HG03565 (cell line): ENCODE data around the gene C1orf122.

ENCODE experiments used
- ATAC-seq: cut with Tn5 transposase; IDR thresholded peaks from one replicate; pipeline ENCODE4 v1.9.1; 2021; ENCODE audit warnings: mild to moderate bottlenecking, moderate library complexity; ENCODE audit not compliant: unreplicated experiment

C1orf122 gene

DNA sequence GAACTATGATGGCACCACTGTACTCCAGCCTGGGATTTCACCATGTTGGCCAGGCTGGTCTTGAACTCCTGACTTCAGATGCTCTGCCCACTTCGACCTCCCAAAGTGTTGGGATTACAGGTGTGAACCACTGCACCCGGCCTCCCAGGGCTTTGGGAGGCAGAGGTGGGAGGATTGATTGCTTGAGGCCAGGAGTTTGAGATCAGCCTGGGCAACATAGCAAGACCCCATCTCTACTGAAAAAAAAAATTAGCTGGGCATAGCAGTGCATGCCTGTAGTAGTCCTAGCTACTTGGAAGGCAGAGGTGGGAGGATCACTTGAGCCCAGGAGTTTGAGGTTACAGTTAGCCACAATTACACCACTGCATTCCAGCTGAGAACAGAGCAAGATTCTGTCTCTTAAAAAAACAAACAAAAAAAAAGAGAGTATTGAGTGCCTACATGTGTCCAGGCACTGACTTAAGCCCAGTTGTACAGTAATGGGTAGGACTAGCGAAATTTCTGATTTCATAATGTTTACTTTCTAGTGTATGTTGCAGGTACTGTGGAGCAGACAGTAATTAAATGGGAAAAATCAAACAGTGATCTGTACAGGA is 9.7 kb upstream of the C1orf122 start:
- no peak for ATAC-seq

DNA sequence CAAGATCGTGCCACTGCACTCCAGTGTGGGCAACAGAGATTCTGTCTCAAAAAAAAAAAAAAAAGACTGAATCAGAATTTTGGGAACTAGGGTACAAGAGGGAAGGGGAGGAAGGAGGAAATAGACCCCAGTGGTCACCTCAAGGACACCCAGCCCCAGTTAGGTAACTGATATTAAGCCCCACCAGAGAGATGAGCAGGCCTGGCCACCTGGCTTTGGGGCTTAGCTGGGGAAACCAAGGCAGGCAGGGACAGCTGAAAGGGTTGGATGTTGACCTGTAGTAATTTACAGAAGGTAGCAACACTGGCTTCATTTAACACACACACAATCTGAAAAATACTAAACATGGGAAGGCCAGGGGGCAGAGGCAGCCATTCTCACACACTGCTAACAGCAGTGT is 5.2 kb upstream of the C1orf122 start:
- no peak for ATAC-seq

DNA sequence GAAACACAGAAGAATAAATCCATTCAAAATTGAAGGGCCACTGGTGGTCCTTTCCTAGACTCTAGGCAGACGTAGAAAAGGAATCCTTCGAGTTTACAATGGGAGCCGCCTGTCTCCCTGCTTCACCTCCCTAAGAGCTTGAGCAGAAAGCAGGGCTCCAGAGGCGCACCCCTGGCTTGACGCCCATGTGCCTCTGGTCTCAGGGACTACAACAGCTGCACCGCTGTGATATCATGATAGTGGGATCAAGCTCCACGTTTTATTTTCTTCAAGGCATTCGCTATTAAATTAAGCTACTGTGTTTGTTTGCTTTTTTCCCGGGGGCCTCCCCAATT is 403 bp upstream of the C1orf122 start:
- ATAC-seq, result no peak

DNA sequence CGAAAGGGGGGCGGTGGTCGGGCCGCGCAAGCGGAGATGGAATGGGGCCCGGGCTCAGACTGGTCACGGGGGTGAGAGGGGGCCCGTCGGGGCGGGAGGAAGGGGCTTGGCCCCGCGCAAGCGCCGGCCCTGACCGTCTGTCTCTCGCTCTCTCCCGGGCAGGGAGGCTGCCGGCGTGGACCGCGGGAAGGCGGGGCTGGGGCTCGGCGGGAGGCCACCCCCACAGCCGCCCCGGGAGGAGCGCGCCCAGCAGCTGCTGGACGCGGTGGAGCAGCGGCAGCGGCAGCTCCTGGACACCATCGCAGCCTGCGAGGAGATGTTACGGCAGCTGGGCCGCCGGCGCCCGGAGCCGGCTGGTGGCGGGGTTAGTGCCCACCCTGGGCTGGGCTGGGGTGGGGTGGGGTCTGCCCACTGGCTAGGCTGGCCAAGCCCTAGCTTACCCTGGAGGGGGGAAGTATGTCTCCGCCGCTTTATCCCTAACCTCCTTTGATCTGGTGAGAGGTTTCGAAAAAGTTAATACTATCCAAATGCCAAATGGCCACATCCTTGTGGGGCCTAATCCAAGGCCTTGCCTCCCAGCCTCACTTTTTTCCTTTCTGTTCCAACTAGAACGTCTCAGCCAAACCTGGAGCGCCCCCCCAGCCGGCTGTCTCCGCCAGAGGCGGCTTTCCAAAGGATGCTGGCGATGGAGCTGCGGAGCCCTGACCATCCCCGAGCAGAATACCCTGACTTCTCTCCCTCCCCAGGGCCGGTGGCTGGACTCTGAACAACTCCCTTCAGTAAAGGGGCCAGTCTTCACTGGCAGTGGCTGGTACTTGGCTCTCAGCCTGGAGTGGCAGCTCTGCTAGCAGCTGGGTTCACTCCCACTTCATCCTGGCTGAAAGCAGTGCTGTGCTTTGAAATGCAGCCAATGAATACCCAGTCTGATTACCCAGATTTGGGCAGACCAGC is 1.1 kb downstream of the C1orf122 start:
- peak; percentile 12 for ATAC-seq

DNA sequence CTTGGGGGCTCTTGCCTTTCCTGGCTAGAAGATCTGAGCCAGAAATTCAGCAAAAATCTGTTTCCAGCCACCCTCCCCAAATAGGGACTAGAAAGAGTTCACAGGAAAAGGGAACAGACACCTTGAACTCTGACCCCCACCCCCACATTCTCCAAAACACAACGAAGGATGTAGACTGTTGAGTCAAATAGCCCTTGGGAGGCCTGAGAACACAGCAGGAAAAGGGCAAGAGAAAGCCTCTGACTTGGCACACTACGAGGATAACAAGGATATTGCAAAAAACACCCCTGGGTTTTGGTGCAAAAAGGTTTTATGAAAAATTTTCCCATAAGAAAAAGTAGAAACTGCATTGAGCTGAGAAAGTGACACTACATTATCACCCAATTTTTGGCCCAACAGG is 2.4 kb downstream of the C1orf122 start:
- ATAC-seq, result no peak

DNA sequence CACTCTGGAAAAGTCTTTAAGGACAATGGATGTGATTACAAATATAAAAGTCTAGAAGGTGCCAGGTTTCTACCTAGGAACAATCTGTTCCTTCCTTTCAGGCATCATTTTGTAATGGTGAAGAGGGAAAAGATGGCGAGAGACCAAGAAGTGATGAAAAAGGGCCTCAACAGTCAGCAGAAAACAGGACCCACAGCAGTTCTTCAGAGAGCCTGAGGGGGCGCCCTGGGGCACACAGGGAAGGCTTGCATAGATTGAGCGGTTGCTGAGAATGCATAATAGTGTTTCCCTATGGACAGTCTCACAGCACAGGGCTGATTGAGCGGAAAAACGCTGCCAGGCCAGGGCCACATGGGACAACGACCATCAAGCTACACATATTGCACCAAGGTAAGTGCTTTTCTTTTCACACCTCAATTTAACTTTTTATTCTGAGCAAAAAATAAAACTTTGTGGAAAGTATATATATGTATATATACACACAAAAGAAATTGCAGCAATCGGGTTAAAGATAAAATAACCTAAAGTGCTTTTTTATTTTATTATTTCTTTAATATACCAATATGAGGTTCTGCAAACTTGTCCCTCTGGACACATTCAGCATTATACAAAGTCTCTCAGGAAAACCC is 3.6 kb downstream of the C1orf122 start:
- no peak for ATAC-seq

DNA sequence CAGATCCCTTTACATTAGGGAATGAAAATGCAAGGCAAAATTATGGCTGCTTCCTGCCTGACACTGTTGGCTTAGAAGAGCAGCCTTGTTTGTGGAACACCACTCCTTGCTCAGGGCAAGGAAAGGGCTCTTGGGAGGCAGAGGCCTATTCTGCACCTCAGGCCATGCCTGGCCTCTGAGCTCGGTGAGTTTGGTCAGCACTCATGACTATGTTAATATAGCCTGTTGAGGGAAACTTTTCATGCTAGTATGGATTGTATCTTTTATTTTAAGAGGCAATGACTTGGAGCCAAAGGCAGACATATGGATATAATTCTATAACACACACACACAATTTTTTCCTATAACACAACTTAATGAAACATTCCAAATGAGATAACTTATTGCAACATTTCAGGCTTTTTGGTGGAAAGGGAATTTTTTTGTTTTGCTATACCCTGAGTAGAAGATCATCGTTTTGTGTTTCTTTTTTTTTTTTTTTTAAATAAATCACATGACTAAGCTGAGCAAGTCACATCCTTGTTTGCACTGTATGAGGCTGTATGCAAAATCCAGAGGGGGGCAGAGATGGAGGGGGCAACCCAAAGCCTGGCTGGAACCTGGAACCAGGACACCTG is 6.0 kb downstream of the C1orf122 start:
- ATAC-seq, result no peak

DNA sequence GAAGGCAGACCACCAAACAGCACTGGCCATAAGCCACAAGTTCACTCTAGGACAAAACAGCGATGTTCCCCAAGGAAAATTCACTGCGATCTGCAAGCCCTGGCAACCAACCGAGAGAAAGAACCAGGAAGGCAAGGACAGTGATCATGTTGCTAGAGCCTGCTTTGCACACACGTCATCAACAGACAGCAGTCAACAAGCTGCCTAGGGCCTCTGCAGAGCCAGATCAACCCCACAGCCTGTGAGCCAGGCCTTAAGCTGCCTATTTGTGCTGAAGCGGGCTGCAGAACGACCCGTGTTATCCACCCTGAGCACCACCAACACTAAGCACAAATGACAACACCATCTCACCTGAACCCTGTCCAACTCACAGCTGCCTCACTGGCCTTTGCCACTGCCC is 6.7 kb downstream of the C1orf122 start:
- no peak for ATAC-seq

DNA sequence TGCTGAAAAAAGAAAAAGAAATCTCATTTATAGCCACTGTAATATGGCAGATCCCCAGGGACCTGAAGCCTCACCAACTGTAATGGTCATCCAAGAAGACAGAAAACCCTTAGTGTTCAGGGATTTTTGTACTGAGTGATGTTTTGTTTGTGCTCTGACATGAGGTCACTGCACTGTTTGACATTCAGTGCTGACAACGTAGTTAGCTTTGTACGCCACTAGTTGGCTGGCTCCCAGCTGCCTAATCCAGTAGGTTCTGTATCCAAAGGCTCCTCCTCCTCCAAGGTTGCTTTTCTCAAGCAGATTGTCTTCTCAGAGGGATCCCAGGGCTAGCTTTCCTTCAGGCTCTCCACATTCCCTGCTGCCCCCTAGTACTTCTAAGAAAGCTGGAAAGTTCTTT is 9.9 kb downstream of the C1orf122 start:
- no peak for ATAC-seq

DNA sequence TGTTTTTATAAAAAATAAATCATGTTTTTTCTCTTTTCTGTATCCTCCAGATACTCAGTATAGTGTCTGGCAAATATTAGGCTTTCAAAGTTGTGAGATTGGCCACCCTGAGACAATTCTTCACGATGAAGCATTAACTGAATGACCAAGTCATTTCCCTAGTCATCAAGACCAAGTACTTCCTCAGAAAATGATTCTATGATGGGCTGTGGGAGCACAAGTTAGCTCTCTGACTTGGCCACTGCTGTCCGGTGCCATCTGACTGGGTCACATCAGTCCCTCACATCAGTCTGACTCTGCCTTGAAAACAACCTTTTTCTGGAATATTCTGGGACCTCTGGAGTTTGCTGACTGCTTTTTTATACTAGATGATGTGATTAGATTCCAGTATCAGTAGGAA is 13.9 kb downstream of the C1orf122 start:
- ATAC-seq, result no peak

DNA sequence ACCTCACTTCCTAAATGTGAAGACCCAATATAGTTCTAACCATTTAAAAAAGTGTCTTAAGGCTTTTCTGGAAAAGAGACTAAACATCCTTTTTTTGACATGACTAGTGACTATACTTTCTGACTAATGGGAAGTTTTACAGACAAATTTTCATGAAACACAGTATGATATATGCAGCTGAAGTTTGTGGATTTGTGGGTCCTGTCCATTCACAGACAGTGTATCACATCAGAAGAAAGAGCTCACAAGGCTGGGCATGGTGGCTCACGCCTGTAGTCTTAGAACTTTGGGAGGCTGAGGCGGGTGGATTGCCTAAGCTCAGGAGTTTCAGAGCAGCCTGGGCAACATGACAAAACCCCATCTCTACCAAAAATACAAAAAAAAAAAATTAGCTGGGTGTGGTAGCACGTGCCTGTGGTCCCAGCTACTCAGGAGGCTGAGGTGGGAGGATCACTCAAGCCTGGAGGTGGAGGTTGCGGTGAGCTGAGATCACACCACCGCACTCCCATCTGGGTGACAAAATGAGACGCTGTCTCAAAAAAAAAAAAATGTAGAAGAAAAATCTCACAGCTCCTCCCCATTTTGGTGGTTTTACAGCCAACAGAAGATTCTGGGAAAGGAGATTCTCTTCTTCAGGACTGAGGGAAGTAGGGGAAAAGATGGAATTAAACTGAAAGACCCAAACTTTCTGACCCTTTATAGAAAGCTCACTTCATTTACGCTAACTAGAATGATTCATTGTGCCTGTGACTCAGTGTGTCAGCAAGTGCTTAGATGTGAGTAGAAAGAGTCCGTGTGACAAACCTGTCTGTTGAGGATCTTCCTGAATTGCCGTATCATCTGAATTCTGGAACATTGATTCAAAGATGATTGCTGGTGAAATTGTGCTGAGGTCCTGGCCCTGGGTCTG is 15.6 kb downstream of the C1orf122 start:
- no peak for ATAC-seq

DNA sequence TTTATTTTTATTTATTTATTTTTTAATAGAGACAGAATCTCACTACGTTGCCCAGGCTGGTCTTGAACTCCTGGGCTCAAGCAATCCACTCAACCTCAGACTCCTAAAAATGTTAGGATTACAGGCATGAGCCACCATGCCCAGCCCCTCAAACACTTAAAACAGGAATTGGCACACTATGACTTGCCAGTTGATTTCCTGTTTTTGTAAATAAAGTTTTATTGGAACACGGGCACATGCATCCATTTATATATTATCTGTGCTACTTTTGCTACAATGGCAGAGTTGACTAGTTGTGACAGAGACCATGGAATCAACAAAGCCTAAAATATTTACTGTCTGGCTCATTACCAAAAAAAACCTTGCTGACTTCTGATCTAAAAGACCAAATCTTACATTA is 16.4 kb downstream of the C1orf122 start:
- no peak for ATAC-seq

DNA sequence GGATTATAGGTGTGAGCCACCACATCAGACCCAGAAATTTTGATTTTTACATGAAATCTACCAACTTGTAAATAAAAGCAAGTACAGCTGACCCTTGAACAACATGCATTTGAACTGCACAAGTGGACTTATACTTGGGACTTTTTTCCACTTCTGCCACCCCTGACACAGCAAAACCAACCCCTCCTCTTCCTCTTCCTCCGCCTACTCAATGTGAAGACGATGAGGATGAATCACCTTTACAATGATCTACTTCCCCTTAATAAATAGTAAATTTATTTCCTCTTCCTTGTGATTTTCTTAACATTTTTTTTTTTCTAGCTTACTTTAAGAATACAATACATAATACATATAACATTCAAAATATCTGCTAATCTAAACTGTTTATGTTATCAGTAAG is 17.9 kb downstream of the C1orf122 start:
- ATAC-seq, result no peak

DNA sequence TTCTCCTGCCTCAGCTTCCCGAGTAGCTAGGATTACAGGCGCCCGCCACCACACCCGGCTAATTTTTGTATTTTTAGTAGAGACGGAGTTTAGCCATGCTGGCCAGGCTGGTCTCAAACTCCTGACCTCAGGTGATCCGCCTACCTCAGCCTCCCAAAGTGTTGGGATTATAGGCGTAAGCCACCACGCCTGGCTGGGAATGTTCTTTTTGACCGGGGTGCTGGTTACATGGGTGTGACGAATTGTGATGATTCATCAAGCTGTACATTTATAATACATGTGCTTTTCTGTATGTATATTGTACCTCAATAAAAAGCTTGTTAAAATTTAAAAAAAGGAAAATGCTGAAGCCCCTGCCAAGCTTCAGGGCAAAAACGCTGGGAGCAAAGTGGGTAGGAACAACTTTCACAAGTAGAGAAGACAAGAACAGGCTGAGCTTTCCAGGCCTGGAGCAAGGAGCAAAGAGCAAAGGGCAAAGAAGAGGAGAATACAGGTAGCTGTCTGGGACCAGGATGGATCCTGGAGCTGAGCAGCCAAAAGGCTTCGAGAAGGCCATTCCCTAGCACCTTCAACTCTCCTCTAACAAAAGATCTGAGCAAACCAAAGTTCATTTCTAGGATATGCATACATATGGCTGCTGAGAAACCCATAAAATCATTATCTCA is 21.0 kb downstream of the C1orf122 start:
- ATAC-seq, result no peak

DNA sequence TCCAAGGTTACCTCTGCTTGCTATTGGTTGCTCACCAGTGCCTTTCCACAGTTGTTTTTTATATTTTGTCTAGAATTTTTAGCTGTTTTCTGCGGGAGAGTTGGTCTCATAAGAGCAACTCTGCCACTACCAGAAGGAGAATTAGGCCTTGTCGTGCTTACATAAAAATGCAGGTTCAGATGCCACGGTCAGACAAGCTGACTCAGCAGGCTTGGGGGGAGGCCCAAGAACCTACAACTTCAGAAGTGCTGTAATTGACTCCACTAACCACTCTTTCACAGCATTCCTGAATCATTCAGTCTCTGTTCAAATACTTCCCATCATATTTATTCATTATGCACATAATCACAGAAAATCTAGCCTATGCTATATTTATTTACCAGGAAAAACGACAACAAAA is 23.5 kb downstream of the C1orf122 start:
- no peak for ATAC-seq

DNA sequence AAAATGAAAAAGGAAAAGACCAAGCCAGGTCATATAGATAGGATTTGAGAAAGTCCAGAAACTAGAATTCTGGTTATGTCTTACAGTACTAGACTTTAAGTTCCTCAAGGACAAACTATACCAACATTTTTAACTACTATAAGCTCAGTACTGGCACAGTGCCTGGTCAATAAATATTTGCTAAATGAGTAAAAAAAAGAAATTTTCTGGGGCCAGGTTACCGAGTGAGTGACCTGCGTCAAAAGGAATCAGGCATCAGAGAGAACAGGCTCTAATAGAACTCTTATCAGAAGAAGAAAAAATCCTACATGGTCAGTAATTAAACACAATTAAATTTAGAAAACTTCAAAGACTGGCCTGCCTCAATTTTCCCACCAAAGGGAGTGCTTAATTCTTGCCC is 24.2 kb downstream of the C1orf122 start:
- ATAC-seq, result no peak

DNA sequence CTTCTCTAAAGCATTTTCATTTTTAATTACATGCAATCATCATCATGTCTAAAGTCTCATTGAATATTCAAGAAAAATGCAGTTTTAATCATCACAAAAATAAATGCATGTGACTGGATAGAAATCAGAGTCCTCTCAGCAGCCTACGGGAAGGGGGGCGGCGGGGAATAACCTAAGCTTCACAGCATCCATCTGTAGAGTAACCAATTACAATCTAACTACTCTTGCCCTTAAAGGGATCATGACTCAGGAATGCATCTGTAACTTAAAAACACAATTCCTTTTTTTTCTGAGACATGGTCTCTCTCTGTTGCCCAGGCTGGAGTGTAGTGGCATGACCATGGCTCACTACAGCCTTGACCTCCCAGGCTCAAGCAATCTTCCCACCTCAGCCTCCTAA is 29.2 kb downstream of the C1orf122 start:
- ATAC-seq, result no peak

DNA sequence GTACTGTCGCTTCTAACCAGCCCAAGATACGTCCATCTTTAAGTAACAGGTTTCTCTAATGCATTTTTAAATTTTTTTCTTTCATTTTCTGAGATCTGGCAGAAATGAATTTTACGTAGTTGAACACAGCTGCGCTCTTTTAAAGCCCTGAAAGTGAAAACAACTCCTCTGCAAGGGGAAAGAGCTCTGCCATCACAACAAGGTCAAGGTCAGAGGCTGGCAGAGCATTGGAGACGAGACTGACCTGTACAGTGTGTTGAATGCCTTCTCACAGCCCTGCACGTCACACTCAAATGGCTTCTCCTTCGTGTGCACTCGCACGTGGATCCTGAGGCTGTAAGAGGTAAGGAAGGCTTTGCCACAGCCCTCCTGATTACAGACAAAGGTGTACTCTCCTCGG is 32.1 kb downstream of the C1orf122 start:
- ATAC-seq, result no peak

DNA sequence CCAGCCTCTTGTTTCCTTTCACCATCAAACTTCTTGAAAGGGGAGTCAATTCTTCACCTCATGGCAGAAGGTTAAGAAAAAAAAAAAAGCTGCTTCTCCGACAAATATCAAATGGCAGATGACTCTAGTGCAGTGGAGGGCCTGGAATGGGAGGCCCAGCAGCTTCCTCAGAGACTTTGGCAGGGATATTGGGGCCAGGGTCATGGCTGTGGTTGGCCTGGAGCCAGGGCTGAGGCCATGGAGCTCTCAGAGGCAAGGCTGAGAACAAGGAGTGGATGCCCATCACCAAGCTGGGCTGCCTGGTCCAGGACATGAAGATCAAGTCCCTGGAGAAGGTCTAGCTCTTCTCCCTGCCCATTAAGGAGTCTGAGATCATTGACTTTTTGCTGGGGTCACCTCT is 33.1 kb downstream of the C1orf122 start:
- no peak for ATAC-seq

DNA sequence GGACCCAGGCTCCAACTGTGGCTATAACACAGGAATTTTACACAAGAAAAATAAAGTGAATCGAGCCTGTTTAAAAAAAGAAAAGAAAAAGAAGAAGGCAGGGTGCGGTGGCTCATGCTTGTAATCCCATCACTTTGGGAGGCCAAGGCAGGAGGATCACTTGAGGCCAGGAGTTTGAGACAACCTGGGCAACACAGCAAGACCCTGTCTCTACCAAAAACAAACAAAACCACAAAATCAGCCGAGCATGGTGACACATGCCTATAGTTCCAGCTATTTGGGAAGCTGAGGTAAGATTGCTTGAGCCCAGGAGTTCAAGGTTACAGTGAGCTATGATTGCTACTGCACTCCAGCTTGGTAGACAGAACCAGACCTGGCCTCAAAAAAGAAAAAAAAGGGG is 34.1 kb downstream of the C1orf122 start:
- no peak for ATAC-seq
